Stimulated activated CD4-positive, alpha-beta T cell treated with anti-CD3 and anti-CD28 coated beads, Interleukin-12 subunit alpha, Interleukin-12 subunit beta, amount 100 ng/mL, for 4 hours (primary cell): Measurements from ENCODE around the gene AFTPH.

Experiments used
- DNase-seq: peaks from one replicate; pipeline ENCODE4 v3.0.0-alpha.2; 2020

The AFTPH gene

DNA sequence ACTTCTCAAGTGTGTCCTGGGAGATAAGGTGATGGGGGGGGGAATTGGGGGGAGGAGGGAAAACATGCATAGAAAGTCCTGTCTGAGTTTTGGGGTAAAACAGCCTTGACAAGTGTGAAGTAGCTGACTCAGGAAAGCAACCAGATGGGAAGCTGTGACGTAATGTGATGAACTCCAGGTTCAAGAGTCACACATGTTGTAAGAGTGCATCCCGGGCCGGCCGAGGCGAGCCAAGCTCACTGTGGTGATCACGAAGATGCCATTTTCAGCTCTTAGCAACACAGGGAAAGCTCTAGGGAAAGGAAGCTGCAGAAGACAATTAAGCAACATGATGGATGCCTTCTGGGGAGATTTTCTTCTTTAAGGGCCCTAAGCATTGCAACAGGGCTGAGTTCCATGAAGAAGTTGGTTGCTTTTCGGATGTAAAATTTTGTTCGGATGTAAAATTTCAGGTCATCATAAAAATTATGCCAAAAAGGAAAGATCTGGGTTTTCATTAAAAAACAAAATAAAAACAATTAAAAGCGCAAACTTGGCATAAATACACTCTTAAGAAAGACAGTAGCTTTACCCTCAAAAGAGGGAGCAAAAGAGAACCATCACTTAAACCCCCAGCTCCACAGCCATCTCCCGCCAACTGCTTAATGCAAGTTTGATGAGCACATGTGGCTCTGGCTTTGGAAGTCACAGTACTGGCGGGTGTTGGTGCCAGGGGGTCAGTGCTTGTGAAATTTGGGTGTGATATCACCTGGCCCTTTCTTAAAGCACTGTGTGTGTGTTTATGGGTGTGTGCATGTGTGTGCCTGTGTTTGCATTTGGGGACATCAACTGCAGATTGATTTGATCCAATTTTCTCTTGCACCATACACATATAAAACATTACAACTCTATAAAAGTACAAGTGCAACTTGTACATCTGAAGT, 110.5 kb downstream of the AFTPH start:
- DNase-seq, result no peak

- DNase-seq, result no peak
Observed at GRCh38 chr2:64635976-64636911, 112.1 kb downstream of the AFTPH start.

DNA sequence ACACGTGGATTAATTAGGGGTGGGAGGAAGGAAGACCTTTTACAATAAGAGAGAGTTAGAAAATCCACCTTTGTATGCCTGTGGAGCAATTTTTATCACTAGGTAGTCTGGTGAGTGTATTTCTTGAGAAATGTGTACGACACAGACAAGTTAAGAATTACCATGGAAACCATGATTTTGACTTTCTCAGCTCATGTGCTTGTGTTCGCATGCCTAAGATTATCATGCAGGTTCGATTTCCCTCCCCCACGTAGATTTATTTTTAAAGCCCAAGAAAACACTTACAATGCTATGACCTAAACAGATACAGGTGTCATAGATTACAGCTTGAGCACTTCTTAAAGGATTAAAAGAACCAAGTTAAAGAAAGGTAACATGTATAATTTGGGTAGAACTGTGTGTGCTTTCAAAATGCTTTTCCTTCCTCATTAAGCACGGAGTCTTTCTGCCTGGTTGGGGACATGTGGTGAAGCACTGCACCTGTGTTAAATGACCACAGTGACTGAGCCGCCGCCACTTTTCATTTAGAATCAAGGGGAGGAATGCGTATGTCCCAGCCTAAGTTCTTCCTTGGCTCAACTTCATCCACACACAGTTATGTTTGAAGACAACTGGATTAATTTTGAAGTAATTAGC, 113.0 kb downstream of the AFTPH start:
- DNase-seq, result no peak

GRCh38 chr2:64637931-64638330, 113.8 kb downstream of the AFTPH start:
- DNase-seq, result no peak

GRCh38 chr2:64638502-64639120, 114.5 kb downstream of the AFTPH start:
- no peak for DNase-seq

- DNase-seq, result no peak
Observed at GRCh38 chr2:64639691-64640090, 115.6 kb downstream of the AFTPH start.

DNA sequence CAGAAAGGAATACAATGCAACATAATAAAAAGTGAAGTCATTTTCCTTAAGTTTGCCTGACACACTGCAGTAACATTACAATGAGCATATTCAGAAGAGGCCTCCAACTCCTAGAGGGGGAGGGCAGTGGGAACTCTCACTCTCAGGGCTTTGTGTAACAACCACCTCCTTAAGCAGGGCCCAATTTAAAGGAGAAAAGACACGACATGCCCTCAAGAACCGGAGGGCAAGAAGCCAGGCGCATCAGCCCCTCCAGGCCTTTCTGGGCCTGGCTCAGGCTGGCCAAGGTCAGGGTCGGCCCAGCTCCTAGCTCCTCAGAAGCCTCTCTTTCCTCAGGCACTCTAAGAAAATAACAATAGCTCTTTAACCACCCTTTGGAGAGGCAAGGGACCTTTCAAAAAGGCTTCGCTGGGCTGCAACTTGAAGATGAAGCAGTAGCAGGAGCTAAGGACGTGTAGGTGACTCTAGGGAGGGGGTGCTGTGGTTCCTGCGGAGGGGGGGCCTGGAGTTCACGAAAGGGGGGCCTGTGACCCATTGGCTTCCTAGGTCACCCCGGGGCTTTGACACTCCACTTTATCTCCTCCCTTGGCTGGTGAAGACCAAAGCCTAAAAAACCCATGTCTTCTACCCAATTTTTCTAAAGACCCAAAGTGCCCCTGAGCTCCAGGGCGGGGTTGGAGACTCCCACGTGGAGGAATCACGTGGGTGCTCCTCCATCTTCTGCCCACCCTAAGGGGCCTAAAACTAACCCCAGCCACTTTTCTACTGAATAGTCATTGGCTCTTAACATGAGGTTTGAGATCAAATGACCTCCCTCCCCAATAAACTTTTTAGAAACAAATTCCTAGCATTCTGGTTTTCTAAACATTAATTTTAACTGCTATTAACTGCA, 116.3 kb downstream of the AFTPH start:
- DNase-seq, result no peak

DNA sequence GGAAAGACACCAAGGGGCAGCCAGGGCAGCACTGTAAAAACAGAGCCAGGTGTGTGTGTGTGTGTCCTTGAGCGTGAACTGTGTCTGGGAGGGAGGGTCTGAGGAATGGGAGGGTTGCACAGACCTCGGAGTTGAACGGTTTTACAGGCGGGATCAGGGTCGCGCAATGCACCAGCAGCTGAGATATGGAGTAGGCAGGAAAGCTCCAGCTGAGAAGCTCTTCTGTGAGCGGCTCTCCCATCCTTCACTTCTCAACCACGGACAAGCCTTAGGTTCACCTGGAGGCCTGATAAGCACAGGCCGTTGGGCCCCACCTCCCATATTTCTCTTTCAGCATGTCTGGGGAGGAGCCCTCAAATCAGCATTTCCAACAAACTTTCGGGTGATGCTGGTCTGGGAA, 117.5 kb downstream of the AFTPH start:
- no peak for DNase-seq
